Dedifferentiated amniotic fluid mesenchymal stem cell (primary cell): Measurements from ENCODE around the gene SPN.
"Not testable (repeated sequence)": the region's sequence is repeated elsewhere in the genome, so short reads cannot be mapped to it uniquely, and the experiment has no call there.

Source experiments
- DNase-seq: peaks from one replicate; pipeline ENCODE4 v3.0.0-alpha.2; 2016; ENCODE audit errors: extremely low spot score

Gene SPN

GRCh38 chr16:29663016-29663806, at the start of gene SPN:
Gene SPN, plus strand, starts transcription at chr16:29663247. Its CDS starts 482 bp downstream, at chr16:29663729.
- no peak for DNase-seq

- peak; percentile 34 for DNase-seq
These were observed 49.6 kb upstream of the SPN start for GRCh38 chr16:29613307-29614057.

GRCh38 chr16:29614691-29615314, 48.2 kb upstream of the SPN start:
- DNase-seq: not testable (repeated sequence)

- DNase-seq: not testable (repeated sequence)
These were observed 46.9 kb upstream of the SPN start for GRCh38 chr16:29616127-29616526.

- not testable (repeated sequence) for DNase-seq
These were observed 42.5 kb upstream of the SPN start for GRCh38 chr16:29620591-29620990.

- not testable (repeated sequence) for DNase-seq
These were observed 40.3 kb upstream of the SPN start for GRCh38 chr16:29622738-29623137.

- not testable (repeated sequence) for DNase-seq
These were observed 39.8 kb upstream of the SPN start for GRCh38 chr16:29623253-29623652.

GRCh38 chr16:29625114-29625513, 37.9 kb upstream of the SPN start:
- not testable (repeated sequence) for DNase-seq

GRCh38 chr16:29626778-29627331, 36.2 kb upstream of the SPN start:
- not testable (repeated sequence) for DNase-seq

- DNase-seq: not testable (repeated sequence)
These were observed 35.4 kb upstream of the SPN start for GRCh38 chr16:29627661-29628075.

GRCh38 chr16:29628707-29629106, 34.3 kb upstream of the SPN start:
- DNase-seq: not testable (repeated sequence)

GRCh38 chr16:29629318-29629717, 33.7 kb upstream of the SPN start:
- DNase-seq: not testable (repeated sequence)

- not testable (repeated sequence) for DNase-seq
These were observed 31.4 kb upstream of the SPN start for GRCh38 chr16:29631658-29632057.

GRCh38 chr16:29635902-29636301, 27.1 kb upstream of the SPN start:
- DNase-seq: not testable (repeated sequence)

GRCh38 chr16:29636368-29636767, 26.7 kb upstream of the SPN start:
- not testable (repeated sequence) for DNase-seq

- DNase-seq: not testable (repeated sequence)
These were observed 24.3 kb upstream of the SPN start for GRCh38 chr16:29638751-29639150.

GRCh38 chr16:29641561-29641960, 21.5 kb upstream of the SPN start:
- DNase-seq: no peak

GRCh38 chr16:29643596-29643995, 19.5 kb upstream of the SPN start:
- no peak for DNase-seq

- no peak for DNase-seq
These were observed 18.6 kb upstream of the SPN start for GRCh38 chr16:29644338-29644857.

GRCh38 chr16:29644973-29645693, 17.9 kb upstream of the SPN start:
- DNase-seq: no peak

GRCh38 chr16:29645694-29646187, 17.3 kb upstream of the SPN start:
- DNase-seq: no peak
